RWPE1 (cell line): Measurements from ENCODE around the gene RBM4B.
A peak's percentile ranks its signal among the peaks of the same experiment; 100 is the strongest.

Experiments
- CTCF ChIA-PET: fragments of 350-600 bp; sonication (Branson Sonifier 250); formaldehyde crosslinking; extraction: SDS; loops from one replicate; lab custom pipeline; 2021; lab: Yijun Ruan, JAX
- POLR2A ChIA-PET: fragments of 400-600 bp; formaldehyde crosslinking; extraction: SDS; loops from one replicate; lab custom pipeline; 2020; ENCODE audit warnings: antibody characterized with exemption; ENCODE audit not compliant: low non-redundant PET; lab: Yijun Ruan, JAX
- DNase-seq: peaks from one replicate; pipeline ENCODE4 v3.0.0; 2012; ENCODE audit warnings: low spot score
- H3K27ac ChIP-seq: fragments of 450-650 bp; 2 replicates; pipeline ENCODE4 v1.5.1; 2017
- TF ChIP-seq, protein P1 (sequence below): fragments of 450-650 bp; conservative IDR thresholded peaks from 2 replicates; pipeline ENCODE4 v1.5.1; 2017; ENCODE audit warnings: low read depth, mild to moderate bottlenecking

The RBM4B gene

GRCh38 chr11:66717925-66718319, 40.2 kb upstream of the RBM4B start:
- CTCF ChIA-PET: interaction anchor here (0.9 kb wide), 1 partner anchor 9 kb away, joined by 3 read pairs; no protein-coding TSS in a partner anchor
- peak overlapping the region; percentile 28 for H3K27ac ChIP-seq

DNA sequence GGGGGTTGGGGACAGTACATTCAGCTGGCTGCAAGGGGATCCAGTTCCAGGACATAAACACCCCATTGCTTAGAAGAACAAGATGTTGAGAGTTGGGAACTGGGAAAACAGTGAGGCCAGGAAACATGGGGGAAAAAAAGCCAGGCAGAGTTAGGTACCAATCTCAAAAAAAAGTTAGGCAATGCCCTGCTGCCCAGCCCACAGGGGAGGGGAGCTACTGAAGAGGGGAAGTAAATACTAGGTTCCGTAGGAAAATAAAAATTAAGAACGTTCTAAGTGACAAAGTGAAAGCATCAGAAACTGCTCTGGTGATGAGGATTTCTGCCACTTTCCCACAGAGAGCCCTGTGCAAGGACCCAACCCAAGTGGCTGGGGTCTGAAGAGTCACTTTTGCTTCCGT, 39.3 kb upstream of the RBM4B start:
- no peak overlapping the region for H3K27ac ChIP-seq
- POLR2A ChIA-PET: no interaction called here
- CTCF ChIA-PET: interaction anchor here (0.6 kb wide), 1 partner anchor 423 kb away, joined by 5 read pairs; no protein-coding TSS in a partner anchor
- no peak for DNase-seq
- TF ChIP-seq, protein P1, sequence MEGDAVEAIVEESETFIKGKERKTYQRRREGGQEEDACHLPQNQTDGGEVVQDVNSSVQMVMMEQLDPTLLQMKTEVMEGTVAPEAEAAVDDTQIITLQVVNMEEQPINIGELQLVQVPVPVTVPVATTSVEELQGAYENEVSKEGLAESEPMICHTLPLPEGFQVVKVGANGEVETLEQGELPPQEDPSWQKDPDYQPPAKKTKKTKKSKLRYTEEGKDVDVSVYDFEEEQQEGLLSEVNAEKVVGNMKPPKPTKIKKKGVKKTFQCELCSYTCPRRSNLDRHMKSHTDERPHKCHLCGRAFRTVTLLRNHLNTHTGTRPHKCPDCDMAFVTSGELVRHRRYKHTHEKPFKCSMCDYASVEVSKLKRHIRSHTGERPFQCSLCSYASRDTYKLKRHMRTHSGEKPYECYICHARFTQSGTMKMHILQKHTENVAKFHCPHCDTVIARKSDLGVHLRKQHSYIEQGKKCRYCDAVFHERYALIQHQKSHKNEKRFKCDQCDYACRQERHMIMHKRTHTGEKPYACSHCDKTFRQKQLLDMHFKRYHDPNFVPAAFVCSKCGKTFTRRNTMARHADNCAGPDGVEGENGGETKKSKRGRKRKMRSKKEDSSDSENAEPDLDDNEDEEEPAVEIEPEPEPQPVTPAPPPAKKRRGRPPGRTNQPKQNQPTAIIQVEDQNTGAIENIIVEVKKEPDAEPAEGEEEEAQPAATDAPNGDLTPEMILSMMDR: no peak

More at GRCh38 chr11:66717925-66718319, 40.2 kb upstream of the RBM4B start:
- TF ChIP-seq, protein P1: no peak
- POLR2A ChIA-PET: interaction anchor here (0.6 kb wide), 1 partner anchor 80 kb away, joined by 3 read pairs; no protein-coding TSS in a partner anchor
- no peak for DNase-seq

DNA sequence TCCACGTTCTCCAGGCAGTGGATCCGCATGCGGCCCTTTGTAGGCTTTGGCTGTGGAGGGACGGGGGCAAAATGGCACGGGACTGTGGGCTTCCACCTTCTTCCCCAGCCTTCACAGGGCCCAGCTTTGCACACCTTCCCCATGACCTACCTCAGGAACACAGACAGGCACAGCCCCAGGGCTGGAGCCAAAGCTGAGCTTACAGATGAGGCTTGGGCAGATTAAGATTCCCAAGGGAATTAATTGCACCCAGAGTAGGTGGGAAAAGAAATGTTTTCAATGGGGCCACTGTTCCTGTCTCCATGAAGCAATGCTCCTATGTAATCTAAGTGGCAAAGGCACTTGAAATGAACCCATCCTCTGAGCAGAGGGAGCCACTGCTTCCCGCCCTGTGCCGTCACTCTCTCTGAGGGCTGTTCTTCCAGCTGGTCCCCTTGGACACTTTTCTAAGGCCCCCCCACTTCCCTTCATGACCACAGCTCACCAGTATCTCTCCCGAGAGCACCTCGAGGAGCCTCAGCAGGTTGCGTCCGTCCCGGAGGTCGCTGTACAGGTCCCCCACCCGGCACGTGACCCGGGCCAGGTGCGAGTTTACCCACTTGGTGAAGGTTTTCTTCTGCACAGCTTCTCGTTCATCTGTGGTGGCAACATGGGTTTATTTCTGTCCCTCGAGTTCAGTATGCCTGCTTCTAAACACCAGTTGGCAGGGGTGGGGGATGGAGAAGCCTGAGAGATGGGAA, 37.8 kb upstream of the RBM4B start:
- CTCF ChIA-PET: no interaction called here
- TF ChIP-seq, protein P1: no peak
- POLR2A ChIA-PET: no interaction called here
- peak overlapping the region; percentile 11; the same call in 1 of the 2 replicates for H3K27ac ChIP-seq
- no peak for DNase-seq

- peak overlapping the region; percentile 23 for H3K27ac ChIP-seq
- ChIA-PET CTCF (no interaction called here), POLR2A (no interaction called here)
- TF ChIP-seq, protein P1: no peak
- no peak for DNase-seq
Measured at GRCh38 chr11:66713746-66714480, 36.2 kb upstream of the RBM4B start.

DNA sequence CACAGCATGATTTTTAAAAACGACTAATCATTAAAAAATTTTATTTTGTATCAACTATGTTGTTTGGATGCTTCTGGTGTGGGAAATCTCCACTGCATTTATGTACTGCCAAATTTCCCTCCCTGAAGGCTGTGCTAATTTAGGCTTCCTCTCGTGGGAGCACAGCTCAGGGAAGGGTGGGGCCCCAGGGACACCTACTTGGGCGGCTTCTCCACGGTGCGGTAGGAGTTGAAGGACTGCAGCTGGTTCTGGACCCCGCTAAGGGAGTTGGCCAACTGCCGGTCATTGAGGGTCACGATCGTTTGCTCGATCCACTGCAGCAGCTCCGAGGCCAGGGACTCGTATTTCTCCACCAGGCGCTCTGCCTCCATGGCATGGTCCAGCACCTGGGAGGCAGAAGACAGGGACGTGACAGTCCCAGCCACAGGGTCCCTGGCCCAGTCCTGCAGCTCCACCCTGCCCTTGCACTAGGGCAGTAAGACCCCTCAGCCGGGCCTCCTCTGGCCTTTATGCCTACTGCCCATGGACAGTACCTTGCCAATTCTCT, 32.8 kb upstream of the RBM4B start:
- POLR2A ChIA-PET: no interaction called here
- H3K27ac ChIP-seq: peak overlapping the region; percentile 84
- no peak for DNase-seq
- CTCF ChIA-PET: no interaction called here
- TF ChIP-seq, protein P1: no peak

DNA sequence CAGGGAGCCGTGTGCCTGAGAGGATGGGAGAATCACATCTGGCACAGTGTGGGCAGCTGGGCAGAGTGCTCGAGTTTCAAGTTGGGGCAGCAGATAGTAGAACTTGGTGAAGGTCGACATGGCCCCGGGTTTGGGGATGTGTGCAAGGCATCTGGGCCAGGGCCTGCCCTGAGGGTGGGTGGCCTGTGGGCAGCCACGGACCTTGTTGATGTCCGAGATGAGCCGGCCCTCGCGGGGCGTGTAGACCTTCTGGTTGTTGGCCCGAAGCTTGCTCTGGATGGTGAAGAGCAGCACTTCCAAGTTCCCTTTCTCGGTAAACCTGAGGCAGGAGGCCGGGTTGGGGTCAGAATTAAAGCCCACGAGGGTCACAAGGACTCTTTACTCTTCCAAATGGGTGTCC, 31.0 kb upstream of the RBM4B start:
- ChIA-PET CTCF (interaction anchor here (0.7 kb wide), 1 partner anchor 75 kb away, joined by 3 read pairs; no protein-coding TSS in a partner anchor), POLR2A (no interaction called here)
- DNase-seq: no peak
- H3K27ac ChIP-seq: peak overlapping the region; percentile 84
- TF ChIP-seq, protein P1: no peak
